Urinary bladder (tissue), 4 donors: Measurements from ENCODE around the gene PODXL2. TPM values are rescaled to one million over a fixed set of nuclear protein-coding genes. Genes with fewer than 3 reads are reported as not detected.

Source experiments
- DNase-seq: peaks from one replicate; pipeline ENCODE4 v3.0.0-alpha.2; 2015; ENCODE audit errors: extremely low spot score
- H3K27ac ChIP-seq: one replicate; pipeline ENCODE4 v1.5.1; 2013; ENCODE audit warnings: low read depth, mild to moderate bottlenecking, moderate library complexity
- H3K36me3 ChIP-seq: one replicate; pipeline ENCODE4 v1.6.1; 2013; ENCODE audit warnings: mild to moderate bottlenecking, moderate library complexity; ENCODE audit not compliant: insufficient read depth
- H3K4me1 ChIP-seq: one replicate; pipeline ENCODE4 v1.6.1; 2013; ENCODE audit warnings: mild to moderate bottlenecking, moderate library complexity; ENCODE audit not compliant: insufficient read depth
- H3K4me3 ChIP-seq: one replicate; pipeline ENCODE4 v1.5.1; 2013; ENCODE audit warnings: low read depth, low read length
- WGBS: extraction: QIAGEN DNeasy Blood & Tissue Kit; methylation state at CpG from one replicate; pipeline ENCODE4 v1.1.7; 2013; 5-methylcytosine and 5-hydroxymethylcytosine counted together
- polyA plus RNA-seq: library from polyadenylated mRNA; stranded (reverse); fragments of 200-250 nt; gene quantifications from one replicate; pipeline ENCODE4 v1.2.3, GENCODE V29; 2013
- total RNA-seq: library from RNA; depleted of rRNA; stranded (reverse); fragments of >200 nt; gene quantifications from one replicate; pipeline ENCODE4 v1.2.3, GENCODE V29; 2014
- donor health status: healthy with polysubstance abuse.
- donor health status: healthy.

The PODXL2 gene
- 4.2 TPM for total RNA-seq
- polyA plus RNA-seq = 5.5 TPM

GRCh38 chr3:127628788-127629466 lies at the start of gene PODXL2:
TSS of gene PODXL2 (plus strand) at chr3:127629185. CDS start at chr3:127629220, 35 bp downstream.
- Histone ChIP-seq H3K4me1 (peaks cover 2% of the 10 kb centered on the region), H3K27ac (no peak within 1 kb of the TSS), H3K4me3 (peak within 1 kb of the TSS; percentile 48), H3K36me3 (no peaks in the 10 kb centered on the region)
- DNase-seq = no peak
- 3% methylated on average over 105 of the region's 105 CpGs for WGBS

GRCh38 chr3:127580327-127581060 lies 48.5 kb upstream of the PODXL2 start:
- no peak overlapping the region for H3K4me3 ChIP-seq
- DNase-seq = no peak
- no peaks in the 10 kb centered on the region for H3K4me1 ChIP-seq
- H3K27ac ChIP-seq = no peak overlapping the region
- H3K36me3 ChIP-seq = no peaks in the 10 kb centered on the region
- 87% methylated on average over 11 of the region's 11 CpGs for WGBS

GRCh38 chr3:127584734-127585133 lies 44.3 kb upstream of the PODXL2 start:
- Histone ChIP-seq H3K36me3 (no peaks in the 10 kb centered on the region), H3K4me3 (no peak overlapping the region), H3K4me1 (peaks cover 2% of the 10 kb centered on the region), H3K27ac (no peak overlapping the region)
- DNase-seq = no peak
- 94% methylated on average over 6 of the region's 6 CpGs for WGBS

GRCh38 chr3:127585163-127585812 lies 43.7 kb upstream of the PODXL2 start:
- Histone ChIP-seq H3K4me1 (peaks cover 2% of the 10 kb centered on the region), H3K27ac (no peak overlapping the region), H3K4me3 (no peak overlapping the region), H3K36me3 (no peaks in the 10 kb centered on the region)
- WGBS = 69% methylated on average over 4 of the region's 4 CpGs
- DNase-seq = no peak

- peaks cover 2% of the 10 kb centered on the region for H3K4me1 ChIP-seq
- 89% methylated on average over 6 of the region's 6 CpGs for WGBS
- H3K4me3 ChIP-seq = no peak overlapping the region
- no peak overlapping the region for H3K27ac ChIP-seq
- no peak for DNase-seq
- no peaks in the 10 kb centered on the region for H3K36me3 ChIP-seq
Measured at GRCh38 chr3:127585813-127586413, 43.1 kb upstream of the PODXL2 start.

GRCh38 chr3:127587876-127588275 lies 41.1 kb upstream of the PODXL2 start:
- Histone ChIP-seq H3K27ac (no peak overlapping the region), H3K4me1 (peaks cover 2% of the 10 kb centered on the region), H3K36me3 (no peaks in the 10 kb centered on the region), H3K4me3 (no peak overlapping the region)
- DNase-seq = no peak
- 79% methylated on average over 4 of the region's 4 CpGs for WGBS

GRCh38 chr3:127588806-127589577 lies 40.0 kb upstream of the PODXL2 start:
- Histone ChIP-seq H3K27ac (peak overlapping the region; percentile 92), H3K4me1 (peaks cover 2% of the 10 kb centered on the region), H3K36me3 (no peaks in the 10 kb centered on the region), H3K4me3 (peak overlapping the region; percentile 92)
- DNase-seq = no peak
- 20% methylated on average over 12 of the region's 12 CpGs for WGBS

- Histone ChIP-seq H3K4me1 (peaks cover 2% of the 10 kb centered on the region), H3K36me3 (no peaks in the 10 kb centered on the region), H3K27ac (peak overlapping the region; percentile 92), H3K4me3 (peak overlapping the region; percentile 92)
- DNase-seq = no peak
- WGBS = under 1% methylated on average over 56 of the region's 56 CpGs
Measured at GRCh38 chr3:127589600-127590281, 39.2 kb upstream of the PODXL2 start.

GRCh38 chr3:127590282-127590592 lies 38.7 kb upstream of the PODXL2 start:
- DNase-seq = no peak
- peaks cover 2% of the 10 kb centered on the region for H3K4me1 ChIP-seq
- peak overlapping the region; percentile 92 for H3K27ac ChIP-seq
- H3K36me3 ChIP-seq = no peaks in the 10 kb centered on the region
- under 1% methylated on average over 41 of the region's 41 CpGs for WGBS
- peak overlapping the region; percentile 92 for H3K4me3 ChIP-seq

- under 1% methylated on average over 72 of the region's 72 CpGs for WGBS
- Histone ChIP-seq H3K4me1 (peaks cover 2% of the 10 kb centered on the region), H3K4me3 (peak within 1 kb of the TSS; percentile 92), H3K27ac (peak within 1 kb of the TSS; percentile 92), H3K36me3 (no peaks in the 10 kb centered on the region)
- peak; percentile 96 for DNase-seq
Measured at GRCh38 chr3:127590593-127591465, 38.2 kb upstream of the PODXL2 start, which contains the start of gene TPRA1. TSS of gene TPRA1 (minus strand) at chr3:127590733. CDS start at chr3:127580146, 10,587 bp downstream.

- Histone ChIP-seq H3K4me1 (no peaks in the 10 kb centered on the region), H3K36me3 (no peaks in the 10 kb centered on the region), H3K27ac (no peak overlapping the region), H3K4me3 (no peak overlapping the region)
- 84% methylated on average over 5 of the region's 5 CpGs for WGBS
- DNase-seq = no peak
Measured at GRCh38 chr3:127593178-127593577, 35.8 kb upstream of the PODXL2 start.

- DNase-seq = no peak
- 54% methylated on average over 4 of the region's 4 CpGs for WGBS
- Histone ChIP-seq H3K4me3 (no peak overlapping the region), H3K27ac (no peak overlapping the region), H3K4me1 (no peaks in the 10 kb centered on the region), H3K36me3 (no peaks in the 10 kb centered on the region)
Measured at GRCh38 chr3:127595303-127595702, 33.7 kb upstream of the PODXL2 start.
